Erythroblast (primary cell): ENCODE results near the gene OSBP2.

Experiments
- GATA1 ChIP-seq: IDR thresholded peaks from 2 replicates; pipeline ENCODE4 v1.6.1; 2011; ENCODE audit warnings: low read depth, mild to moderate bottlenecking, control low read depth, low read length, moderate library complexity
- POLR2A ChIP-seq: IDR thresholded peaks from 2 replicates; pipeline ENCODE4 v1.6.1; 2011; ENCODE audit warnings: mild to moderate bottlenecking, low read length

GRCh38 chr22:30650508-30651116 lies 44.1 kb upstream of the OSBP2 start:
- no peak for TF ChIP-seq POLR2A
- TF ChIP-seq GATA1, result no peak
